GM21825 (cell line): ENCODE data around the gene IGF2BP3.

Experiments
- ATAC-seq: cut with Tn5 transposase; IDR thresholded peaks from one replicate; pipeline ENCODE4 v1.9.1; 2021; ENCODE audit warnings: mild to moderate bottlenecking, moderate library complexity; ENCODE audit not compliant: unreplicated experiment

Gene IGF2BP3

DNA sequence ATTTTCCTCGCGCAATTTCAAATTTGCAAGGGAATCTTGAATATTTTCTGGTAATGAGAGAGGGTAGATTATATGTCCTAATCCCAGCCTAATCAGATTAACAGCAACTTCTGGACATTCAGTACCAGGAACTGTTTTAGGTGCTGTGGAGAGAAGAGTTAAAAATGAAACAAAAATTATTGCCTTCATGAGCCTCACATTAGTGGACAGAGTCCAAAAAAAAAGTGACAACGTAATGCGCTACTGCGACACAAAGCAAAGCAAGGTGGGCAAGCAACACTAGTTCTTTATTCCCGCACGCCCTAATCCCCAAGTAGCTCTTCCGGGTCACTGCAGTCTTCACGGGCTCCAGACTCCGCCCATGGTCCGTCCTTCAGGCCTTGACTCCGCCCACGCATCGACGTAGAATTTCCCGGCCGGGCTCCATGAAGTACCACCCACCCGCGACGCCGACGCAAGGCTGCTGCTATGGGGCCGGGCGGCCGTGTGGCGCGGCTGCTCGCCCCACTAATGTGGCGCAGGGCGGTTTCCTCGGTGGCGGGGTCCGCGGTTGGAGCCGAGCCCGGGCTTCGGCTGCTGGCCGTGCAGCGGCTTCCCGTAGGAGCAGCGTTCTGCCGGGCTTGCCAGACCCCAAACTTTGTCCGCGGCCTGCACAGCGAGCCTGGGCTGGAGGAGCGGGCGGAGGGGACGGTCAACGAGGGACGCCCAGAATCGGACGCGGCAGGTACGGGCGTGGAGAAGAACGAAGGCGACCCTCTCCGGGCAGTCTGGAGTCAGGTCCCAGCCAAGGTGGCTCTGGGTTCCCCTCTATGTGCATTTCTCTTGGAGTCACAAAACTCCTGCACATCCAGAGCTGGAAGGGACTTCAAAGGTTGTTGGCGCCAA is 171.2 kb downstream of the IGF2BP3 start, which contains the start of gene MALSU1:
TSS of gene MALSU1 (plus strand) at position 455 of the 885 bp plus-strand sequence. CDS start at position 469, 14 bp downstream.
- peak; percentile 100 for ATAC-seq

GRCh38 chr7:23298141-23298881 is 172.0 kb downstream of the IGF2BP3 start:
- no peak for ATAC-seq

- no peak for ATAC-seq
Observed at GRCh38 chr7:23295401-23295697, 174.9 kb downstream of the IGF2BP3 start.

GRCh38 chr7:23294549-23295400 is 175.5 kb downstream of the IGF2BP3 start:
- ATAC-seq, result no peak

- no peak for ATAC-seq
Observed at GRCh38 chr7:23293500-23294073, 176.7 kb downstream of the IGF2BP3 start.

GRCh38 chr7:23292623-23293022 is 177.7 kb downstream of the IGF2BP3 start:
- ATAC-seq, result no peak

DNA sequence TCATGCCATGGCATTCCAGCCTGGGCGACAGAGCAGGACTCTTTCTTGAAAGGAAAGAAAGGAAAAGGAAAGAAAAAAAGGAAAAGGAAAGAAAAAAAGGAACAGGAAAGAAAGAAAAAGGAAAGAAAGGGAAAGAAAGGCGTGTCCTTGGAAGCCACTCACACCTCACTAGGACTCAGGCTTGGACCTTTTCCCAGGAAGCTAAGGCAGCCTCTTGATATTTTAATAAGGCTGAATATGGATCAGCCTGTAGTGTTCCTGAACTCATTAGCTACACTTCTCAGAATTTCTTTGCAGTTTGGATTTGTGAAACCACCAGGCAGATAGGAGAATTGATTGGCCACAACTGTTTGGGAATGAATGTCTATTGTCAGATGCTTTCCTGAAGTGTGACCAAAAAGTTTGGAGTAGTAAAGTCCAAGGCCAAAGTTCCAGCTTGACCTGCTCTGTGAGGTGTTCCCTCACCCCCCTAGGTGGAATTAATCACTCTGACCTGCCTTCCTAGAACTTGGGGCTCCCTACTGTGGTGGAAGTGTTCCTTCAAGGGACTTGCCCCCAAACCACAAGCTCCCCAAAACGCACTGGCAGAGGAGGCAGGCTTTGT is 178.2 kb downstream of the IGF2BP3 start:
- no peak for ATAC-seq

DNA sequence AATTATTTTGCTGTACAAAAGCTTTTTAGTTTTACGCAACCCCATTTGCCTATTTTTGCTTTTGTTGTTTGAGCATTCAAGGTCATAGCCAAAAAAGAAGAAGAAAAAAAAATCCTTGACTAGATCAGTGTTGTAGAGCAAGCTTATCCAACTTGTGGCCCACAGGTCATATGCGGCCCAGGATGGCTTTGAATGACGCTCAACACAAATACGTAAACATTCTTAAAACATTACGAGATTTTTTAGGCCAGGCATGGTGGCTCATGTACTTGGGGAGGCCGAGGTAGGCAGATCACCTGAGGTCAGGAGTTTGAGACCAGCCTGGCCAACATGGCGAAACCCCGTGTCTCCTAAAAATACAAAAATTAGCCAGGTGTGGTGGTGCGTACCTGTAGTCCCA is 179.3 kb downstream of the IGF2BP3 start:
- no peak for ATAC-seq

DNA sequence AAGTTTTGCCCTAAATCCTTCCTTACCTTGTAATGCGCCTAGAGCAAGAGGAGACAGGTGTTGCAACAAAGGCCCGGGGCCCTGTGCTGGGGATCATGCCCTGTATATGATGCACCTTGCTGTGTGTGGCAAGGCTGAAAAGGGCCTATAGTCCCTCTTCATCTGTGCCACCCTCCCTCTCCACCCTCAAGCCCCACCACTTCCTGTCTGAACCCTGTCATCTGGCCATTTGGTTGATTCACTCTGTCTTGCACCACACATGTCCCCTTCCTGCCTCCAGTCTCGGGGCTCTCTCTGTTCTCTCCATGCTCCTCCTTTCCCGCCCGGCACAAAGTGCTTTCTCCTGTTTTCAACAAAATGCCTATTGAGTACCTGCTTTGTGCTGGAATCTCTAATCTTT is 182.7 kb downstream of the IGF2BP3 start:
- no peak for ATAC-seq

- no peak for ATAC-seq
Observed at GRCh38 chr7:23285657-23286646, 184.3 kb downstream of the IGF2BP3 start.

DNA sequence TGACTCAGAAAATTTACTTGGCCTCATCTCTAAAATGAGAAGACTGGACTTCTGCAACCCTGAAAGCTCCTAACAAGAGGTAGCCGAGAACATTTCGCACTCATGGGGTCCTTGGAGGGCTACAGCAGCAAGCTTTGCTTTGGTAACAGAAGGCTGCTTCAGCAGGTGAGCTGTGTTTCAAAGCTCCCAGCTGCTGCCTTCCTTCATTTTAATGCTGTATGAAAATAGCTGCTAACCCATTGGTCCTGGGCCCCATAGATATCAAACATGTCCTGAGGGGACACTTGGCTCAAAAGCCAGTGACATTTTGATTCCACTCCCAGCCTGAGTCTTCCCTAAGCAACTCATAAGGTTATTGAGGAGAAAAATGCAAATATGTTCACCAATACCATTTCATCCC is 185.4 kb downstream of the IGF2BP3 start:
- no peak for ATAC-seq

- no peak for ATAC-seq
Observed at GRCh38 chr7:23283086-23283485, 187.2 kb downstream of the IGF2BP3 start.

DNA sequence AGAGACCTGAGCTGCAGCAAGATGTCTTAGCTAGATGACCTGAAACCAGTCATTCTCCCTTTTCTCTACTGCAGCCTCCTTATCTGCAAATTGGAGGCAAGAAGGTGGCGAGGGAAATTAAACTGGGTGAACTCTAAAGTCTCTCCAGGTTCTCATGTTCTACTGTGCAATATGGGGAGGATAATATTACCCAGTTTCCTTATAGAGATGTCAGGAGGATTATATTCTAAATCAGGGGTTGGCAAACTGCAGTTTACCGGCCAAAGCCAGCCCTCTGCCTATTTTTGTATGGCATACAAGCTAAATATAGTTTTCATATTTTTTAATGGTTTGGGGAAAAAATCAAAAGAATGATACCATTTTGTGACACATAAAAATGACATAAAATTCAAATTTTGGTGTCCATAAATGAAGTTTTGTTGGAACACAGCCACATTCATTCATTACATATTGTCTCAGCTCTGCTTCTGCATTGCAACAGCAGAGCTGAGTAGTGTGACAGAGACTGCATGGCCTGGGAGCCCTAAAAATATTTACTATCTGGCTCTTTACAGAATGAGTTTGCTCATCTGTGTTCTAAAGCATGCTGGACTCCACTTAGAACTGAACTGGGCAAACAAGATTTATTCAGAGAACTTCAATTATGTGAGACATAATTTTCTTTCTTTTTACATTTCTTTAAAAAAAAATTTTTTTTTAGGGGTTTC is 190.3 kb downstream of the IGF2BP3 start:
- no peak for ATAC-seq

DNA sequence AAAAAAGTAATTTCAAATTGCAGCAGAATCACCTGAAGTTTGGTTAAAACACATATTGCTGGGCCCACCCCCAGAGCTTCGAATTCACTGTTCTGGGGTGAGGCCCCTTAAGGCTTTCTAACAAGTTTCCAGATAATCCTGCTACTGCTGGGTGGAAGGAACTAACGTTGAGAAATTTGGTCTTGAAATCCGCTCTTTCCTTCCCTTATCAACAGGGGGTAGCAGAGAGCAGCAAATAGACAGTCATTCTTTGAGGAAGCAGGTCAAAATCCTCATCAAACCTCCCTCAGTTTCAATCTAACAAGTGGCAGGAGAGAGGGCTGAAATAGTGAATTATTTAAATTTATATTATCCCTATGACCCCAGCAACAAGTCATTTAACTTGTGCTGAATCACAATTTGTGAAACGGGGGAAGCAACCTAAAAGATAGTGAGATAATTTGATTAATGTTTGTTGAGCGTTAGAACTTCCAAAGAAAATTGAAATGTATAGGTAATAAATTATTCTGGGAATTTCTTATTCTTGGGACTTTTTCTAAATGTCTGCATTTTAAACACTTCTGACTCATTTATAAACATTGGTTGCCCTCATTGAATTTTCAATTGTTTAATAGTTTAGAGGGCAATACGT is 192.8 kb downstream of the IGF2BP3 start:
- no peak for ATAC-seq

GRCh38 chr7:23276947-23277346 is 193.3 kb downstream of the IGF2BP3 start:
- no peak for ATAC-seq

GRCh38 chr7:23276376-23276775 is 193.9 kb downstream of the IGF2BP3 start:
- ATAC-seq, result no peak

DNA sequence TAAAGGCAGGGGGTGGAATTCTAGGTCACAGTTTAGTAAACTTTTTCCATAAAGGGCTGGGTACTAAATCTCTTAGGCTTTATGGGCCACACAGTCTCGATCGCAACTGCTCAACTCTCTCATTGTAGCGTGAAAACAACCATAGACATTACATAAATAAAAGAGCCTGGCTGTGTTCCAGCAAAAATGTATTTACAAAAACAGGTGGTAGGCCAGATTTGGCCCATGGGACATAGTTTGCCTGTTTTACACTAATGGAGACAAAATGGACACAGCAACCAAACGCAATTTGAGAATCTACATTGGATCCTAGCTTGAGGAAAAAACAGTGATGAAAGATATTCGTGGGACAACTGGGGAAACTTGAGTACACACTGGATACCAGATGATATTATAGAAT is 194.4 kb downstream of the IGF2BP3 start:
- no peak for ATAC-seq

GRCh38 chr7:23273141-23273599 is 197.1 kb downstream of the IGF2BP3 start:
- peak; percentile 96 for ATAC-seq
